ENCODE measurements around the gene SPDYE2. TPM values are rescaled to one million over a fixed set of nuclear protein-coding genes. Genes with fewer than 3 reads are reported as not detected.
"Not testable (repeated sequence)": the region's sequence is repeated elsewhere in the genome, so short reads cannot be mapped to it uniquely, and the experiment has no call there.

The SPDYE2 gene
- total RNA-seq, 1 experiment from 2014 or later = not detected

- H3K27ac ChIP-seq (ENCODE audit: low read depth, low read length, poor library complexity, severe bottlenecking); H3K36me3 ChIP-seq (ENCODE audit: insufficient read depth, low read length, poor library complexity, severe bottlenecking); intact Hi-C loops (cut with micrococcal nuclease; ENCODE audit: unreplicated experiment); DNase-seq (ENCODE audit: low spot score); H3K4me1 ChIP-seq (ENCODE audit: insufficient read depth, low read length, poor library complexity, severe bottlenecking); CTCF ChIA-PET; H3K4me3 ChIP-seq (ENCODE audit: low read depth, low read length, poor library complexity, severe bottlenecking); H3K27me3 ChIP-seq (replicated peaks; ENCODE audit: insufficient read depth, low read depth, low read length, poor library complexity); BruUV-seq (replicated peaks); POLR2A ChIA-PET (ENCODE audit: low non-redundant PET); H3K9me3 ChIP-seq (ENCODE audit: low read depth, low read length, poor library complexity, severe bottlenecking): not testable (repeated sequence)
Measured at GRCh38 chr7:102543596-102543995, 7.4 kb upstream of the SPDYE2 start, which contains the start of gene UPK3BL2. Gene UPK3BL2 (minus strand): TSS chr7:102543696. CDS start chr7:102543636, 60 bp downstream.

- BruUV-seq (replicated peaks); CTCF ChIA-PET; H3K4me3 ChIP-seq (ENCODE audit: low read depth, low read length, poor library complexity, severe bottlenecking); H3K9me3 ChIP-seq (ENCODE audit: low read depth, low read length, poor library complexity, severe bottlenecking); DNase-seq (ENCODE audit: low spot score); POLR2A ChIA-PET (ENCODE audit: low non-redundant PET); H3K27me3 ChIP-seq (replicated peaks; ENCODE audit: insufficient read depth, low read depth, low read length, poor library complexity); H3K36me3 ChIP-seq (ENCODE audit: insufficient read depth, low read length, poor library complexity, severe bottlenecking); intact Hi-C loops (cut with micrococcal nuclease; ENCODE audit: unreplicated experiment); H3K4me1 ChIP-seq (ENCODE audit: insufficient read depth, low read length, poor library complexity, severe bottlenecking); H3K27ac ChIP-seq (ENCODE audit: low read depth, low read length, poor library complexity, severe bottlenecking): not testable (repeated sequence)
Measured at GRCh38 chr7:102544372-102544771, 6.7 kb upstream of the SPDYE2 start.

- H3K4me1 ChIP-seq (ENCODE audit: insufficient read depth, low read length, poor library complexity, severe bottlenecking); POLR2A ChIA-PET (ENCODE audit: low non-redundant PET): not testable (repeated sequence)
Measured at GRCh38 chr7:102545288-102545687, 5.7 kb upstream of the SPDYE2 start.

GRCh38 chr7:102546353-102546752 is 4.7 kb upstream of the SPDYE2 start:
- DNase-seq (ENCODE audit: low spot score); intact Hi-C loops (cut with micrococcal nuclease; ENCODE audit: unreplicated experiment): not testable (repeated sequence)

More at GRCh38 chr7:102545288-102545687, 5.7 kb upstream of the SPDYE2 start:
- BruUV-seq (replicated peaks); DNase-seq (ENCODE audit: low spot score); H3K4me3 ChIP-seq (ENCODE audit: low read depth, low read length, poor library complexity, severe bottlenecking); H3K36me3 ChIP-seq (ENCODE audit: insufficient read depth, low read length, poor library complexity, severe bottlenecking); H3K27me3 ChIP-seq (replicated peaks; ENCODE audit: insufficient read depth, low read depth, low read length, poor library complexity); CTCF ChIA-PET; intact Hi-C loops (cut with micrococcal nuclease; ENCODE audit: unreplicated experiment); H3K9me3 ChIP-seq (ENCODE audit: low read depth, low read length, poor library complexity, severe bottlenecking); H3K27ac ChIP-seq (ENCODE audit: low read depth, low read length, poor library complexity, severe bottlenecking): not testable (repeated sequence)

GRCh38 chr7:102568620-102569019 is 17.6 kb downstream of the SPDYE2 start:
- BruUV-seq (replicated peaks); POLR2A ChIA-PET (ENCODE audit: low non-redundant PET); intact Hi-C loops (cut with micrococcal nuclease; ENCODE audit: unreplicated experiment): not testable (repeated sequence)

More at GRCh38 chr7:102546353-102546752, 4.7 kb upstream of the SPDYE2 start:
- H3K9me3 ChIP-seq (ENCODE audit: low read depth, low read length, poor library complexity, severe bottlenecking); H3K27me3 ChIP-seq (replicated peaks; ENCODE audit: insufficient read depth, low read depth, low read length, poor library complexity); CTCF ChIA-PET; H3K36me3 ChIP-seq (ENCODE audit: insufficient read depth, low read length, poor library complexity, severe bottlenecking); H3K27ac ChIP-seq (ENCODE audit: low read depth, low read length, poor library complexity, severe bottlenecking); H3K4me3 ChIP-seq (ENCODE audit: low read depth, low read length, poor library complexity, severe bottlenecking); POLR2A ChIA-PET (ENCODE audit: low non-redundant PET); H3K4me1 ChIP-seq (ENCODE audit: insufficient read depth, low read length, poor library complexity, severe bottlenecking): not testable (repeated sequence)
- BruUV-seq (replicated peaks) = TSS peak; percentile 13

More at GRCh38 chr7:102568620-102569019, 17.6 kb downstream of the SPDYE2 start:
- H3K27me3 ChIP-seq (replicated peaks; ENCODE audit: insufficient read depth, low read depth, low read length, poor library complexity); H3K4me3 ChIP-seq (ENCODE audit: low read depth, low read length, poor library complexity, severe bottlenecking); H3K36me3 ChIP-seq (ENCODE audit: insufficient read depth, low read length, poor library complexity, severe bottlenecking); DNase-seq (ENCODE audit: low spot score); CTCF ChIA-PET; H3K27ac ChIP-seq (ENCODE audit: low read depth, low read length, poor library complexity, severe bottlenecking); H3K9me3 ChIP-seq (ENCODE audit: low read depth, low read length, poor library complexity, severe bottlenecking); H3K4me1 ChIP-seq (ENCODE audit: insufficient read depth, low read length, poor library complexity, severe bottlenecking): not testable (repeated sequence)

Data from A673 (cell line).